Activated naive CD4-positive, alpha-beta T cell treated with anti-CD3 and anti-CD28 coated beads for 36 hours (primary cell): ENCODE data around the gene SPATA21. TPM values are rescaled to one million over a fixed set of nuclear protein-coding genes. Genes with fewer than 3 reads are reported as not detected.

ENCODE experiments used
- CTCF ChIA-PET: fragments of 350-600 bp; sonication (Branson Sonifier 250); formaldehyde crosslinking; loops from one replicate; lab custom pipeline; 2021; ENCODE audit warnings: antibody characterized with exemption; lab: Charles Lee
- DNase-seq: peaks from one replicate; pipeline ENCODE4 v3.0.0-alpha.2; 2020
- H3K27ac Mint-ChIP-seq: one replicate; pipeline ENCODE4 v1.8.0; 2021; ENCODE audit warnings: mild to moderate bottlenecking, mixed read lengths
- H3K27me3 Mint-ChIP-seq: one replicate; pipeline ENCODE4 v1.8.0; 2021; ENCODE audit warnings: low read depth, mixed read lengths
- H3K36me3 Mint-ChIP-seq: one replicate; pipeline ENCODE4 v1.8.0; 2021; ENCODE audit warnings: low read depth, mixed read lengths
- H3K4me1 Mint-ChIP-seq: one replicate; pipeline ENCODE4 v1.8.0; 2021; ENCODE audit warnings: low read depth, mixed read lengths
- H3K4me3 Mint-ChIP-seq: one replicate; pipeline ENCODE4 v1.8.0; 2021; ENCODE audit warnings: mild to moderate bottlenecking, moderate library complexity, mixed read lengths
- H3K9me3 Mint-ChIP-seq: one replicate; pipeline ENCODE4 v1.8.0; 2021; ENCODE audit warnings: mixed read lengths
- intact Hi-C: fragments of 100-400 bp; cut with micrococcal nuclease; formaldehyde crosslinking; loops from one replicate; pipeline ENCODE4 v1.15.1; 2023
- total RNA-seq, 2 experiments: library from RNA; stranded (reverse); gene quantifications; one replicate each; pipeline ENCODE4 v1.2.3, GENCODE V29; 2021

Gene SPATA21
- total RNA-seq, 2 experiments from 2014 or later, result not detected

DNA sequence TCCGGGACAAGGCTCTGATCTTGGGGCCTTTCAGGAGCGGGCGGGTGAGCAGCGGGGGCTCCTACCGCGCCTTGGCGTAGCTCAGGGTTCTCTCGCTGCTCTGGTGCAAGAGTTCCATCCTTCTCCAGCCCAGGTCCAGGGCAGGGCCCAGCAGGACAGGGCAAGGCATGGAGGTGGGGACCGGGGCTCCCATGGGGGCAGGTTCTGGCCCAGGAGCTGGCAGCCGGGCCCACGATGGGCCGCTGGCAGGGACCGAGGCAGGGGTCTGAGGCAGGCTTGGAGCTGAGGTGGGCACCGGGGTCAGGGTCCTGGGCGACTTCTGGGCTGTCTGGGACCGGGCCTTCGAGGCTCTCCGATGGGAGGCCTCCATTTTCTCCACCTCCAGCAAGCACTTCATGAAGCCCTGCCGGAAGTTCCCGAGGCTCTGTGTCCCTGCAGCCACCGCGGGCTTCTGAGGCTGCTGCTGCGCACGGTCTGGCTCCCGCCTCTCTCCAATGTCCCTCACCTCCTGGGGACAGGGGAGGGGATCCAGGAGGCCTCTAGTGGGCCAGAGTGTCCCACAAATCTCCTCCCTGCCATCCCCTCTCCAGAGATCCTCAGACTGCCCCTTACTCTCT lies 27.6 kb downstream of the SPATA21 start:
- Mint-ChIP-seq H3K4me3 (no peak overlapping the region), H3K36me3 (no peaks in the 10 kb centered on the region), H3K4me1 (no peaks in the 10 kb centered on the region), H3K9me3 (no peaks in the 10 kb centered on the region), H3K27me3 (no peaks in the 10 kb centered on the region), H3K27ac (no peak overlapping the region)
- no peak for DNase-seq
- intact Hi-C loops, result no loop called here
- CTCF ChIA-PET, result no interaction called here

DNA sequence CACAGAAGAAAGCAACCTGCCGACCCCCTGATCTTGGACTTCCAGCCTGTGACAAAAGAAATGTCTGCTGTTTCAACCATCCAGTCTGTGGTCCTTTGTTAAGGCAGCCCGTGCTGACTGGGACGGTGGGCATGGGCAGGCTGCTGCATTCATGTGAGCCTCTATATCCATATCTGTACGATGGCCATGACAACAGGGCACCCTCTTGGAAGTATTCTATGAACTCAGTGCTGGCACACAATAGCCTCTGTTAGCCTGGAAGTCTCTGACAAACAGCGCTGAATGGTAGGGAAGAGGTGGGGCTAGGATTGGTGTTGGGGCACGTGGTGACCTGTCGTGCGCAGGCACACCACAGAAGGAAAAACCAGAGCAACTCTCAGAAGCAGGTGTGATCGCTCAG lies 30.4 kb downstream of the SPATA21 start:
- CTCF ChIA-PET, result no interaction called here
- Mint-ChIP-seq H3K27ac (no peak overlapping the region), H3K9me3 (no peaks in the 10 kb centered on the region), H3K27me3 (no peaks in the 10 kb centered on the region), H3K4me1 (no peaks in the 10 kb centered on the region), H3K4me3 (no peak overlapping the region), H3K36me3 (no peaks in the 10 kb centered on the region)
- intact Hi-C loops, result no loop called here
- DNase-seq, result no peak

DNA sequence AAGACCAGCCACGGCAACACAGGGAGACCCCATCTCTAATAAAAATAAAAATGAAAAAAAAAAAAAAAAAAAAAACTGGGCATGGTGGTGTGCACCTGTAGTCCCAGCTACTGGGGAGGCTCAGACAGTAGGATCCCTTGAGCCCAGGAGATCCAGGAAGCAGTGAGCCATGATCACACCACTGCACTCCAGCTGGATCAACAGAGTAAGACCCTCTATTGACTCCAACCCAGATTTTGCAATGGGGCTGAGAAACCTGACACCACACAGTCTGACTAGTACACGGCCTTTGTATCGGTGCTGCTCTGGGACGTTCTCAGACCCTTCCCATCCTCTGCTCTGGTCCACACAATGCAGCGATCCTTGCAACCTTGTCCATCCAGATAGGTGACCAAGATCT lies 31.8 kb downstream of the SPATA21 start:
- H3K4me1 Mint-ChIP-seq, result no peaks in the 10 kb centered on the region
- H3K36me3 Mint-ChIP-seq, result no peaks in the 10 kb centered on the region
- no peaks in the 10 kb centered on the region for H3K27me3 Mint-ChIP-seq
- CTCF ChIA-PET, result no interaction called here
- no peaks in the 10 kb centered on the region for H3K9me3 Mint-ChIP-seq
- no peak overlapping the region for H3K27ac Mint-ChIP-seq
- no peak overlapping the region for H3K4me3 Mint-ChIP-seq
- DNase-seq, result no peak
- intact Hi-C loops, result no loop called here

DNA sequence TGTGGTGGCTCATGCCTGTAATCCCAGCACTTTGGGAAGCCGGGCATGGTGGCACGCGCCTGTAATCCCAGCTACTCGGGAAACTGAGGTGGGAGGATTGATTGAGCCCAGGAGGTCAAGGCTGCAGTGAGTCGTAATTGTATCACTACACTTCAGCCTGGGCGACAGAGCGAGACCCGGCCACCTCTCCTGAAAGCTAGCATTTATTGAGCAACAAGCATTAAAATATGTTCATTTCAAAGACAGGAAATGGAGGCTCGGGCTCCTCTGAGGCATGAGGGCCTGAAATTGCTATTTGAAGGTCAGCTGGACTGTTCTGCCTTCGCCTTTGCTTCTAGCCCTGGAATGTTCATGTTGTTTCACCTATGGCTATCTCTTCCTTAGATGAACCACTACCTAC lies 34.5 kb downstream of the SPATA21 start:
- Mint-ChIP-seq H3K9me3 (no peaks in the 10 kb centered on the region), H3K36me3 (peaks cover 2% of the 10 kb centered on the region), H3K4me3 (no peak overlapping the region), H3K4me1 (no peaks in the 10 kb centered on the region), H3K27me3 (no peaks in the 10 kb centered on the region), H3K27ac (no peak overlapping the region)
- DNase-seq, result no peak
- CTCF ChIA-PET, result no interaction called here
- intact Hi-C loops, result no loop called here

DNA sequence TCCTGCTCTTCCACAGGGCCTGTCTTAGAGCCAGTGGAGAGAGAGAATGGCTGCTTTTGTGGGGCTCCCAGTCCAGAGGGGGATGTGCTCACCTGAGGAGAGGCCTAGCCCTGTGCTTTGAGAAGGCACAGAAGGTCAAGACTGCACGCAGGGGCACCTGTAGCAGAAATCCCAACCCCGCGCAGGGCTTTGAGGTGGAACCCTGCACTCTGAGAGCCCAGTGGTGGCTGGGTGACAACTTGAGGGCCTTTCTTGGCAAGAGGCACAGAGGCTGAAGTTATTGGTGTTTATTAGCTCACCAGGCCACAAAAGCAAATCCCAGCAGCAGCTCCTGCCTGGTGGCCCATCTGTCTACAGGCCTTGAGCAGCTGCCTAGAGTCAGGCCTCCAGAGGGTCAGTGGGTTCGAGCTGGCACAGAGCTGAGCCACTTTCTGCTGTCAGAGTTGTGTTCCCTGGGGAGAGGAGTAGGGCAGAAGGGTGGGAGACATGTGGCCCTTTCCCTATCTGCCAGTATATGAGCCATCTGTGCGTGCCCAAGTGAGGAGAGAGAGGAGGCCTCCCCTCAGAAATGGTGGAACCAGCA lies 38.8 kb downstream of the SPATA21 start:
- Mint-ChIP-seq H3K4me1 (peaks cover 8% of the 10 kb centered on the region), H3K27ac (peak overlapping the region; percentile 58), H3K4me3 (no peak overlapping the region), H3K9me3 (no peaks in the 10 kb centered on the region), H3K27me3 (no peaks in the 10 kb centered on the region), H3K36me3 (peaks cover 19% of the 10 kb centered on the region)
- CTCF ChIA-PET, result no interaction called here
- intact Hi-C loops, result no loop called here
- no peak for DNase-seq

DNA sequence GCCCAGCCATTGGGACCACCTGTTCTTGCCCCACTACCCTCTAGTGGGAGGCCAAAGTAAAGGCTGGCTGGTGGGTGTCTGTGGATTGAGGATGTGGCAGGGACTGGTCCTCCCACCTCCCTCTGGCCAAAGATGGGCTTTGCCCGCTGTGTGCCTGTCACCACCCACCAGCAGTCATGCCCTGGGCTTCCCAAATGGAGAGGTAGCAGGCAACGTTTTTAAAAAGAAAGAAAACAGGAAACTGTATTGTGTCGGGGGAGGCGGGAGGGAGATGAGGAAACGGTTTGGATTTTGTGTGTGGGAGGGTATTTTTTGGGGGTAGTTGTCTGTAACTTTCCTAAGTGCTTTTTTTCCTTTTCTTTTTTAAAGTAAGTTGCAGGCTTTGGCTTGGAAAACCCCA lies 40.1 kb downstream of the SPATA21 start:
- DNase-seq, result no peak
- Mint-ChIP-seq H3K36me3 (peaks cover 22% of the 10 kb centered on the region), H3K27ac (peak overlapping the region; percentile 75), H3K9me3 (no peaks in the 10 kb centered on the region), H3K27me3 (no peaks in the 10 kb centered on the region), H3K4me1 (peaks cover 16% of the 10 kb centered on the region), H3K4me3 (no peak overlapping the region)
- intact Hi-C loops, result no loop called here
- CTCF ChIA-PET, result no interaction called here

DNA sequence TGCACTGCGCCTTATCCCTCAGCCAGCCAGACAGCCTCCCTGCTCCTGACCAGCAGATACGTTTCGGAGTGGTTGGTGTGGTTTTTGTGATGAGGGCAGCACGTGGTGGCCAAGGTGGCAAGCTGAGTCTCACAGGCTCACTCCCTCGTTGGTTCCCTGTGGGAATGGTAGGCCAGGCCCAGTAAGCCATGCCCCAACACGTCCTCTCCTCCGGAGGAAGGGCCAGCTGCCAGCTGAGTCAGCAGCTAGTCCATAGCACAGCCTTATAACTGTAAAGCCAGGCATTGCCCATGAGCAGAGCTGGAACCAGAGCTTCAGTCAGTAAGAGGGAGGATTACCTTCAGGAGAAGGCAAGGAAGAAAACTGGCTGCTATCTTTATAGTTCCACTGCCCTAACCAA lies 40.6 kb downstream of the SPATA21 start:
- no peaks in the 10 kb centered on the region for H3K9me3 Mint-ChIP-seq
- CTCF ChIA-PET, result interaction anchor here (0.6 kb wide), 1 partner anchor 34 kb away, joined by 3 read pairs; no protein-coding TSS in a partner anchor
- H3K4me3 Mint-ChIP-seq, result no peak overlapping the region
- H3K4me1 Mint-ChIP-seq, result peaks cover 22% of the 10 kb centered on the region
- H3K36me3 Mint-ChIP-seq, result peaks cover 22% of the 10 kb centered on the region
- H3K27me3 Mint-ChIP-seq, result no peaks in the 10 kb centered on the region
- intact Hi-C loops, result no loop called here
- DNase-seq, result no peak
- H3K27ac Mint-ChIP-seq, result peak overlapping the region; percentile 75

DNA sequence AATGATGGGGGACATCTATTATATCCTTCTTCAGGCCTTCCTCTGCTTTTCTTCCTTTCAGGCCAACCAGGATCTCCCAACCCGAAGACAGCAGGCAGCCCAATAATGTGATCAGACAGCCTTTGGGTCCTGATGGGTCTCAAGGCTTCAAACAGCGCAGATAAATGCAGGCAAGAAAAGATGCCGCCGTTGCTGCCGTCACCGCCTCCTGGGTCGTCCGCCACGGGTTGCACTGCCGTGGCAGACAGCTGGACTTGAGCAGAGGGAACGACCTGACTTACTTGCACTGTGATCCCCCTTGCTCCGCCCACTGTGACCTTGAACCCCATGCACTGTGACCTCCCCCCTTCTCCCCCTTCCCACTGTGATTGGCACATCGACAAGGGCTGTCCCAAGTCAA lies 42.2 kb downstream of the SPATA21 start:
- H3K27ac Mint-ChIP-seq, result no peak overlapping the region
- intact Hi-C loops, result no loop called here
- no peaks in the 10 kb centered on the region for H3K27me3 Mint-ChIP-seq
- CTCF ChIA-PET, result no interaction called here
- H3K4me1 Mint-ChIP-seq, result peaks cover 38% of the 10 kb centered on the region
- H3K36me3 Mint-ChIP-seq, result peaks cover 23% of the 10 kb centered on the region
- no peak for DNase-seq
- H3K9me3 Mint-ChIP-seq, result no peaks in the 10 kb centered on the region
- H3K4me3 Mint-ChIP-seq, result no peak overlapping the region

GRCh38 chr1:16393570-16394521 lies 43.4 kb downstream of the SPATA21 start:
- H3K4me1 Mint-ChIP-seq, result peaks cover 44% of the 10 kb centered on the region
- DNase-seq, result no peak
- intact Hi-C loops, result no loop called here
- H3K4me3 Mint-ChIP-seq, result no peak overlapping the region
- H3K36me3 Mint-ChIP-seq, result peaks cover 22% of the 10 kb centered on the region
- no peaks in the 10 kb centered on the region for H3K9me3 Mint-ChIP-seq
- CTCF ChIA-PET, result no interaction called here
- H3K27me3 Mint-ChIP-seq, result no peaks in the 10 kb centered on the region
- H3K27ac Mint-ChIP-seq, result peak overlapping the region; percentile 30

- Mint-ChIP-seq H3K4me1 (peaks cover 48% of the 10 kb centered on the region), H3K9me3 (no peaks in the 10 kb centered on the region), H3K36me3 (peaks cover 22% of the 10 kb centered on the region), H3K27me3 (no peaks in the 10 kb centered on the region), H3K4me3 (no peak overlapping the region), H3K27ac (peak overlapping the region; percentile 92)
- intact Hi-C loops, result no loop called here
- no peak for DNase-seq
- CTCF ChIA-PET, result no interaction called here
Observed at GRCh38 chr1:16392740-16393569, 44.3 kb downstream of the SPATA21 start.

DNA sequence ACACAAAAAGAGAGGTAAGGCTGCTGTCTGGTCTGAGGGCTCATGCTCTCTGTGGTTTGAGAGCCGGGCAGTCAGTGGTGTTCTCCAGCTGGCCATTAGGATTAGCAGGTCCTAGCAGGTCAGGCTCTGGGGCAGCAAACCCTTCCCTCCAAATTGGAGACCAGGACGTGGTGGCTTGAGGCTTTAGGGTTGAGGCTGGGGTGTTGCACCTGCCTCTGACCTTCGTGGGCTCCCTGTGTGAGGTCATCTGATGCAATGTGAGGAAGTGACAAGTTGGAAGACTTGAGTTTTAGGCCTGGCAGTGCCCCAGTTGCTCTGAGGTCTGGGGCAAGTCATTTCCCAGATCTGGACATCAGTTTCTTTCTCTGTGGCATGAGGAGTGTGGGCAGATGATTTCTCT lies 45.8 kb downstream of the SPATA21 start:
- H3K36me3 Mint-ChIP-seq, result peaks cover 17% of the 10 kb centered on the region
- H3K4me3 Mint-ChIP-seq, result no peak overlapping the region
- H3K9me3 Mint-ChIP-seq, result no peaks in the 10 kb centered on the region
- H3K27me3 Mint-ChIP-seq, result no peaks in the 10 kb centered on the region
- DNase-seq, result peak; percentile 20
- intact Hi-C loops, result no loop called here
- peak overlapping the region; percentile 92 for H3K27ac Mint-ChIP-seq
- H3K4me1 Mint-ChIP-seq, result peaks cover 59% of the 10 kb centered on the region
- CTCF ChIA-PET, result interaction anchor here (0.6 kb wide), 1 partner anchor 26 kb away, joined by 4 read pairs; no protein-coding TSS in a partner anchor
